Measurements from ENCODE around the gene TWIST2. TPM values are rescaled to one million over a fixed set of nuclear protein-coding genes. Genes with fewer than 3 reads are reported as not detected.

The TWIST2 gene
- total RNA-seq, 1 experiment from 2014 or later, result 0.22 TPM

DNA sequence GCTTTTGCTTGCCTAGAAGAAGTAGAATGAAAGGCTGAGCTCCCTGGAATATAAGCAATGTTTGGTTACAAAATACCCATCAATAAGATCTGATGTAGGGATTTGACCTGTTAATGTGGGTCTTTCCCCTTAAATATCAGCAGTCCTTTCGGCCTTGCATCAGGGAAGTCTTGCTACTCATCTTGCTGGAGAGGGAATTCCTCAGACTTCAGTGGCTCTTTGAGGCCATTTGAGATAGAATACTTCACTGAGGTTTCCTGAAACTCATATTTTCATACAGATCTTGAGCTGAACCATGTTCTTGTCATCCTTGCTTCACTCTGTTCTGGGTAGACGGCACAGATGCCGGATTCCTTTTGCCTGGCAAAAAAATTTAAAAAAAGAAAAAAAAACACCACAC lies 3.9 kb downstream of the TWIST2 start:
- no peak for TF ChIP-seq CTCF (conservative IDR thresholded peaks at IDR 0.05)
- Histone ChIP-seq H3K27me3 (ENCODE audit: insufficient read depth, low read length) (peaks cover 30% of the 10 kb centered on the region; the same call in 1 of the 2 replicates), H3K23me2 (ENCODE audit: insufficient read length, low read depth, low read length, poor library complexity, severe bottlenecking) (peaks cover 19% of the 10 kb centered on the region), H3K9me3 (ENCODE audit: control insufficient read depth, low read depth, low read length) (no peaks in the 10 kb centered on the region), H4K5ac (ENCODE audit: insufficient read length, low read depth, low read length) (no peak overlapping the region), H3K4ac (ENCODE audit: low read depth, low read length) (no peak overlapping the region), H2BK120ac (ENCODE audit: low read depth, low read length, poor library complexity, severe bottlenecking) (no peak overlapping the region), H3T11ph (ENCODE audit: low read length) (no peak overlapping the region), H2BK15ac (ENCODE audit: low read depth, low read length) (no peak overlapping the region), H3K56ac (ENCODE audit: insufficient read length, low read depth, low read length) (no peak overlapping the region), H3K14ac (ENCODE audit: insufficient read depth, low read length) (no peak overlapping the region), H4K8ac (replicated peaks; ENCODE audit: insufficient read length, low read depth, low read length) (no peak overlapping the region), H3K9ac (ENCODE audit: extremely low read depth, insufficient read length, low read length) (no peak overlapping the region), H2AK5ac (ENCODE audit: insufficient read length, low read length) (no peak overlapping the region), H3K27ac (ENCODE audit: insufficient read length, low read depth, low read length) (no peak overlapping the region), H3K23ac (ENCODE audit: insufficient read length, low read depth, low read length) (no peak overlapping the region), H2AFZ (ENCODE audit: low read length) (no peak overlapping the region), H3K79me1 (ENCODE audit: insufficient read depth, low read depth, low read length, poor library complexity, severe bottlenecking) (no peaks in the 10 kb centered on the region), H4K91ac (ENCODE audit: insufficient read length, low read depth, low read length) (no peak overlapping the region), H2BK20ac (ENCODE audit: low read depth, low read length, poor library complexity, severe bottlenecking) (no peak overlapping the region), H2BK12ac (ENCODE audit: insufficient read length, low read depth, low read length) (no peak overlapping the region), H3K79me2 (ENCODE audit: insufficient read depth, low read length) (no peaks in the 10 kb centered on the region), H3K4me2 (ENCODE audit: insufficient read depth, insufficient read length, low read length) (no peak overlapping the region), H4K20me1 (ENCODE audit: control insufficient read depth, insufficient read depth, insufficient read length) (no peaks in the 10 kb centered on the region), H2BK5ac (ENCODE audit: insufficient read length, low read length) (no peak overlapping the region), H3K4me1 (ENCODE audit: insufficient read depth, low read length) (no peaks in the 10 kb centered on the region; the same call in 1 of the 2 replicates), H3K18ac (ENCODE audit: insufficient read length, low read depth, low read length) (no peak overlapping the region)
- peaks cover 90% of the 10 kb centered on the region for H3K27me3 Mint-ChIP-seq (ENCODE audit: low read depth)
- no CpG with 5 or more reads among the region's 3 CpGs for WGBS (ENCODE audit: extremely low coverage, insufficient read length, low lambda C conversion rate)
- no peak for DNase-seq
- H3K4me3 Mint-ChIP-seq, result no peak overlapping the region
- no peaks in the 10 kb centered on the region for H3K36me3 Mint-ChIP-seq (ENCODE audit: insufficient read depth in 1 of 3, low read depth in 3 of 3)
- H3K9me3 Mint-ChIP-seq, result no peaks in the 10 kb centered on the region
- H3K27ac Mint-ChIP-seq, result no peak overlapping the region
- peaks cover 8 to 14% of the 10 kb centered on the region in 2 experiments for H3K4me1 Mint-ChIP-seq

Data from H9 (cell line).